Measurements from ENCODE around the gene JAGN1.
"Not testable (repeated sequence)": the region's sequence is repeated elsewhere in the genome, so short reads cannot be mapped to it uniquely, and the experiment has no call there.

Gene JAGN1

GRCh38 chr3:9918261-9919038 lies 28.0 kb downstream of the JAGN1 start:
- no peak for DNase-seq (ENCODE audit: low spot score)

GRCh38 chr3:9928158-9928557 lies 37.7 kb downstream of the JAGN1 start:
- no peak for DNase-seq (ENCODE audit: low spot score)

GRCh38 chr3:9930804-9931418 lies 40.5 kb downstream of the JAGN1 start:
- no peak for DNase-seq (ENCODE audit: low spot score)

- no peak for DNase-seq (ENCODE audit: low spot score)
Measured at GRCh38 chr3:9932535-9932842, 42.1 kb downstream of the JAGN1 start.

- peak; percentile 89 for DNase-seq (ENCODE audit: low spot score)
Measured at GRCh38 chr3:9932843-9933560, 42.6 kb downstream of the JAGN1 start.

- peak; percentile 97 for DNase-seq (ENCODE audit: low spot score)
Measured at GRCh38 chr3:9933561-9934234, 43.3 kb downstream of the JAGN1 start, which contains the start of gene CRELD1. CRELD1 (plus strand) TSS chr3:9933834; CDS start chr3:9934439, 605 bp downstream.

GRCh38 chr3:9934235-9934621 lies 43.8 kb downstream of the JAGN1 start:
- no peak for DNase-seq (ENCODE audit: low spot score)

GRCh38 chr3:9934993-9935392 lies 44.6 kb downstream of the JAGN1 start:
- DNase-seq (ENCODE audit: low spot score), result no peak

- DNase-seq (ENCODE audit: low spot score), result no peak
Measured at GRCh38 chr3:9935966-9936510, 45.6 kb downstream of the JAGN1 start.

- DNase-seq (ENCODE audit: low spot score), result no peak
Measured at GRCh38 chr3:9937486-9938238, 47.3 kb downstream of the JAGN1 start.

GRCh38 chr3:9938966-9939365 lies 48.6 kb downstream of the JAGN1 start:
- DNase-seq (ENCODE audit: low spot score), result no peak

- DNase-seq (ENCODE audit: low spot score), result not testable (repeated sequence)
Measured at GRCh38 chr3:9939906-9940305, 49.5 kb downstream of the JAGN1 start.

- no peak for DNase-seq (ENCODE audit: low spot score)
Measured at GRCh38 chr3:9940746-9941145, 50.3 kb downstream of the JAGN1 start.

- DNase-seq (ENCODE audit: low spot score), result no peak
Measured at GRCh38 chr3:9942164-9942563, 51.8 kb downstream of the JAGN1 start.

GRCh38 chr3:9942934-9943690 lies 52.7 kb downstream of the JAGN1 start:
- no peak for DNase-seq (ENCODE audit: low spot score)
